Vagina (tissue), 2 donors: ENCODE results near the gene CNGB1.

ENCODE experiments used
- POLR2A ChIP-seq, 2 donors: fragments of 450-650 bp; IDR thresholded peaks; one replicate each; pipeline ENCODE4 v1.6.1; 2017; ENCODE audit warnings: antibody characterized with exemption in 2 of 2, mild to moderate bottlenecking in 2 of 2, moderate library complexity in 2 of 2
- TF ChIP-seq, protein P1 (sequence below), 3 experiments: fragments of 450-650 bp in 2 of 3; fragments of 200-600 bp in 1 of 3; sonication (generic) in 1 of 3; IDR thresholded peaks; one replicate each; pipeline ENCODE4 v1.5.1; 2017 to 2019; ENCODE audit warnings: antibody characterized with exemption in 3 of 3, mild to moderate bottlenecking in 2 of 3, moderate library complexity in 2 of 3

DNA sequence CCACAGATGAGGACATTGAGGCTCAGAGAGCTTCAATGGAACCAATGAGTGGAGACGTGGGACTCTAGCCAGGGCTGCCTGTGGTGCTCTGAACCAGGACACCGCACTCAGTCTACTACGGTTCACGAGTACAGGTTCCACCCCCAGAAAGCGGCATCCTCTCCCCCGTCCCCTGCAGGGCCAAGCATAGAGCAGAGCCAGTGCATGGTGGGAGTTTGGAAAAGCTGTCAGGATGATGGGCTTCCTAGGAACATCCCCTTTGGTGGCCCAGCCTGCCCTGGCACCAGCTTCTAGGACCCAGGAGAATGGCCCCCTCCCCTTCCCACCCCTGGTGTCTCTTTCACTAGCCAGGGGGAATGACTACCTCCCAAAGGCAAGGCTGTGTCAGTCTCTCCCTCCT lies 21.2 kb upstream of the CNGB1 start:
- TF ChIP-seq, protein P1, sequence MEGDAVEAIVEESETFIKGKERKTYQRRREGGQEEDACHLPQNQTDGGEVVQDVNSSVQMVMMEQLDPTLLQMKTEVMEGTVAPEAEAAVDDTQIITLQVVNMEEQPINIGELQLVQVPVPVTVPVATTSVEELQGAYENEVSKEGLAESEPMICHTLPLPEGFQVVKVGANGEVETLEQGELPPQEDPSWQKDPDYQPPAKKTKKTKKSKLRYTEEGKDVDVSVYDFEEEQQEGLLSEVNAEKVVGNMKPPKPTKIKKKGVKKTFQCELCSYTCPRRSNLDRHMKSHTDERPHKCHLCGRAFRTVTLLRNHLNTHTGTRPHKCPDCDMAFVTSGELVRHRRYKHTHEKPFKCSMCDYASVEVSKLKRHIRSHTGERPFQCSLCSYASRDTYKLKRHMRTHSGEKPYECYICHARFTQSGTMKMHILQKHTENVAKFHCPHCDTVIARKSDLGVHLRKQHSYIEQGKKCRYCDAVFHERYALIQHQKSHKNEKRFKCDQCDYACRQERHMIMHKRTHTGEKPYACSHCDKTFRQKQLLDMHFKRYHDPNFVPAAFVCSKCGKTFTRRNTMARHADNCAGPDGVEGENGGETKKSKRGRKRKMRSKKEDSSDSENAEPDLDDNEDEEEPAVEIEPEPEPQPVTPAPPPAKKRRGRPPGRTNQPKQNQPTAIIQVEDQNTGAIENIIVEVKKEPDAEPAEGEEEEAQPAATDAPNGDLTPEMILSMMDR (IDR thresholded peaks at IDR 0.05): no peak
- TF ChIP-seq POLR2A (IDR thresholded peaks at IDR 0.05): no peak
